Measurements from ENCODE around the gene ZNF821. TPM values are rescaled to one million over a fixed set of nuclear protein-coding genes. Genes with fewer than 3 reads are reported as not detected.

The ZNF821 gene
- total and polyA plus RNA-seq, 2 experiments from 2014 or later = 13.5 to 24.4 TPM

- no peak for DNase-seq (ENCODE audit: low spot score)
- Histone ChIP-seq H3K9me2 (replicated peaks; ENCODE audit: insufficient read depth) (no peaks in the 10 kb centered on the region), H3K79me2 (peaks cover 100% of the 10 kb centered on the region), H3K4me2 (no peak overlapping the region), H3K9me3 (ENCODE audit: low read depth) (no peaks in the 10 kb centered on the region), H3K4me1 (ENCODE audit: insufficient read depth) (no peaks in the 10 kb centered on the region), H3K27ac (no peak overlapping the region), H3K27me3 (no peaks in the 10 kb centered on the region), H3K4me3 (no peak overlapping the region), H2AFZ (no peak overlapping the region), H4K20me1 (ENCODE audit: insufficient read depth, poor library complexity, severe bottlenecking) (peaks cover 100% of the 10 kb centered on the region), H3K36me3 (replicated peaks; ENCODE audit: insufficient read depth, low read depth) (no peaks in the 10 kb centered on the region)
- WGBS (ENCODE audit: low lambda C conversion rate, missing lambda C conversion rate) = 86% methylated on average over 9 of the region's 9 CpGs
- no peak for TF ChIP-seq EZH2phosphoT487 (IDR thresholded peaks at IDR 0.05; ENCODE audit: low read depth, severe bottlenecking, unreplicated experiment)
- no peak for TF ChIP-seq EZH2 (IDR thresholded peaks at IDR 0.05; ENCODE audit: borderline replicate concordance)
- no peak for TF ChIP-seq CTCF (IDR thresholded peaks at IDR 0.05; ENCODE audit: poor library complexity)
Measured at GRCh38 chr16:71904239-71904638, 20.3 kb upstream of the ZNF821 start.

GRCh38 chr16:71903608-71904007 lies 19.6 kb upstream of the ZNF821 start:
- H3K9me3 ChIP-seq (ENCODE audit: low read depth) = no peaks in the 10 kb centered on the region
- H2AFZ ChIP-seq = no peak overlapping the region
- H3K4me1 ChIP-seq (ENCODE audit: insufficient read depth) = no peaks in the 10 kb centered on the region
- 84% methylated on average over 2 of the region's 2 CpGs for WGBS (ENCODE audit: low lambda C conversion rate, missing lambda C conversion rate)
- no peaks in the 10 kb centered on the region for H3K36me3 ChIP-seq (replicated peaks; ENCODE audit: insufficient read depth, low read depth)
- H3K27me3 ChIP-seq = no peaks in the 10 kb centered on the region
- TF ChIP-seq EZH2 (IDR thresholded peaks at IDR 0.05; ENCODE audit: borderline replicate concordance) = no peak
- TF ChIP-seq CTCF (IDR thresholded peaks at IDR 0.05; ENCODE audit: poor library complexity) = no peak
- TF ChIP-seq EZH2phosphoT487 (IDR thresholded peaks at IDR 0.05; ENCODE audit: low read depth, severe bottlenecking, unreplicated experiment) = no peak
- H3K9me2 ChIP-seq (replicated peaks; ENCODE audit: insufficient read depth) = no peaks in the 10 kb centered on the region
- peaks cover 100% of the 10 kb centered on the region for H4K20me1 ChIP-seq (ENCODE audit: insufficient read depth, poor library complexity, severe bottlenecking)
- H3K27ac ChIP-seq = no peak overlapping the region
- no peak overlapping the region for H3K4me3 ChIP-seq
- DNase-seq (ENCODE audit: low spot score) = no peak
- H3K4me2 ChIP-seq = no peak overlapping the region
- peaks cover 100% of the 10 kb centered on the region for H3K79me2 ChIP-seq

- Histone ChIP-seq H3K27me3 (no peaks in the 10 kb centered on the region), H3K27ac (no peak overlapping the region), H3K4me1 (ENCODE audit: insufficient read depth) (no peaks in the 10 kb centered on the region), H2AFZ (no peak overlapping the region), H3K79me2 (peaks cover 100% of the 10 kb centered on the region), H3K9me2 (replicated peaks; ENCODE audit: insufficient read depth) (no peaks in the 10 kb centered on the region), H3K36me3 (replicated peaks; ENCODE audit: insufficient read depth, low read depth) (no peaks in the 10 kb centered on the region), H3K9me3 (ENCODE audit: low read depth) (no peaks in the 10 kb centered on the region), H3K4me2 (no peak overlapping the region), H3K4me3 (no peak overlapping the region), H4K20me1 (ENCODE audit: insufficient read depth, poor library complexity, severe bottlenecking) (peaks cover 100% of the 10 kb centered on the region)
- WGBS (ENCODE audit: low lambda C conversion rate, missing lambda C conversion rate) = 96% methylated on average over 5 of the region's 5 CpGs
- TF ChIP-seq EZH2 (IDR thresholded peaks at IDR 0.05; ENCODE audit: borderline replicate concordance) = no peak
- no peak for TF ChIP-seq CTCF (IDR thresholded peaks at IDR 0.05; ENCODE audit: poor library complexity)
- no peak for TF ChIP-seq EZH2phosphoT487 (IDR thresholded peaks at IDR 0.05; ENCODE audit: low read depth, severe bottlenecking, unreplicated experiment)
- no peak for DNase-seq (ENCODE audit: low spot score)
Measured at GRCh38 chr16:71902656-71903365, 18.8 kb upstream of the ZNF821 start.
